ENCODE data around the gene SEC61A2.

GRCh38 chr10:12103802-12104201, 25.7 kb upstream of the SEC61A2 start:
- TF ChIP-seq CTCF (IDR thresholded peaks at IDR 0.05), result no peak
- no peak for TF ChIP-seq EZH2 (IDR thresholded peaks at IDR 0.05; ENCODE audit: borderline replicate concordance, insufficient read depth, low read depth, low read length, poor library complexity, severe bottlenecking)

Data from B cell (primary cell).